HEK293 (cell line): ENCODE results near the gene ALDH1B1.

ENCODE experiments used
- CTCF ChIA-PET: fragments of 350-600 bp; formaldehyde crosslinking; extraction: SDS; loops from one replicate; lab custom pipeline; 2021; ENCODE audit warnings: antibody characterized with exemption; lab: Yijun Ruan, JAX
- POLR2A ChIA-PET: fragments of 300-600 bp; formaldehyde crosslinking; extraction: SDS; loops from one replicate; lab custom pipeline; 2020; ENCODE audit warnings: antibody characterized with exemption, inconsistent platforms; lab: Yijun Ruan, JAX
- H3K27ac ChIP-seq: fragments of 200-500 bp; sonication (Bioruptor generic); 2 replicates; pipeline ENCODE4 v1.5.1; 2014; ENCODE audit warnings: low read depth, low read length, control low read depth, inconsistent platforms; ENCODE audit errors: extremely low read depth
- H3K36me3 ChIP-seq, 2 experiments: fragments of 200-500 bp in 1 of 2; sonication (Bioruptor generic) in 1 of 2; 1 replicate in 1 of 2; 2 replicates in 1 of 2; pipeline ENCODE4 v1.5.1; 2014 to 2017; ENCODE audit warnings: inconsistent platforms in 2 of 2, low read length in 2 of 2; ENCODE audit not compliant: control insufficient read depth in 2 of 2, insufficient read depth in 1 of 2
- H3K4me1 ChIP-seq: fragments of 200-500 bp; sonication (Bioruptor generic); 2 replicates; pipeline ENCODE4 v1.5.1; 2014; ENCODE audit warnings: mild to moderate bottlenecking, low read length, inconsistent platforms; ENCODE audit not compliant: control insufficient read depth, insufficient read depth
- H3K4me3 ChIP-seq: 2 replicates; pipeline ENCODE4 v1.5.1; 2011; ENCODE audit warnings: low read depth, mild to moderate bottlenecking, control low read depth, low read length, moderate library complexity
- H3K9me3 ChIP-seq: fragments of 200-500 bp; sonication (Bioruptor generic); 2 replicates; pipeline ENCODE4 v1.5.1; 2014; ENCODE audit warnings: low read depth, low read length, inconsistent platforms; ENCODE audit not compliant: control insufficient read depth, insufficient read depth
- ELK4 ChIP-seq: IDR thresholded peaks from 2 replicates; pipeline ENCODE4 v1.6.1; 2011; ENCODE audit warnings: mild to moderate bottlenecking, low read depth, low read length, borderline replicate concordance
- GLIS2 ChIP-seq: fragments of 450-650 bp; formaldehyde crosslinking; IDR thresholded peaks from 2 replicates; pipeline ENCODE4 v1.5.1; 2016; ENCODE audit warnings: missing biosample characterization, missing genetic modification characterization
- KLF1 ChIP-seq: fragments of 450-650 bp; formaldehyde crosslinking; IDR thresholded peaks from 2 replicates; pipeline ENCODE4 v1.5.1; 2016; ENCODE audit warnings: missing biosample characterization, missing genetic modification characterization
- PRDM10 ChIP-seq: fragments of 450-650 bp; formaldehyde crosslinking; IDR thresholded peaks from 2 replicates; pipeline ENCODE4 v1.5.1; 2016; ENCODE audit warnings: missing biosample characterization, missing genetic modification characterization
- TRIM28 ChIP-seq: IDR thresholded peaks from 2 replicates; pipeline ENCODE4 v1.6.1; 2011; ENCODE audit warnings: low read length, control low read depth, borderline replicate concordance
- YY2 ChIP-seq: fragments of 450-650 bp; formaldehyde crosslinking; IDR thresholded peaks from 2 replicates; pipeline ENCODE4 v1.5.1; 2016; ENCODE audit warnings: missing biosample characterization, missing genetic modification characterization
- ZBTB26 ChIP-seq: fragments of 450-650 bp; formaldehyde crosslinking; optimal IDR thresholded peaks from 2 replicates; pipeline ENCODE3; 2016; ENCODE audit warnings: missing biosample characterization, mild to moderate bottlenecking, missing genetic modification characterization
- ZFP3 ChIP-seq: fragments of 450-650 bp; formaldehyde crosslinking; IDR thresholded peaks from 2 replicates; pipeline ENCODE4 v1.5.1; 2016; ENCODE audit warnings: low read depth, missing biosample characterization, missing genetic modification characterization
- ZNF148 ChIP-seq: fragments of 450-650 bp; formaldehyde crosslinking; IDR thresholded peaks from 2 replicates; pipeline ENCODE4 v1.5.0; 2017; ENCODE audit warnings: missing biosample characterization, missing genetic modification characterization, borderline replicate concordance
- ZNF169 ChIP-seq: fragments of 450-650 bp; formaldehyde crosslinking; IDR thresholded peaks from 2 replicates; pipeline ENCODE4 v1.5.1; 2016; ENCODE audit warnings: missing biosample characterization, missing genetic modification characterization
- ZNF175 ChIP-seq: fragments of 450-650 bp; formaldehyde crosslinking; IDR thresholded peaks from 2 replicates; pipeline ENCODE4 v1.5.1; 2016; ENCODE audit warnings: missing biosample characterization, missing genetic modification characterization
- ZNF26 ChIP-seq: fragments of 450-650 bp; formaldehyde crosslinking; IDR thresholded peaks from 2 replicates; pipeline ENCODE4 v1.5.1; 2016; ENCODE audit warnings: missing biosample characterization, missing genetic modification characterization
- ZNF391 ChIP-seq: fragments of 450-650 bp; formaldehyde crosslinking; IDR thresholded peaks from 2 replicates; pipeline ENCODE4 v1.5.1; 2016; ENCODE audit warnings: low read depth, missing biosample characterization, missing genetic modification characterization, borderline replicate concordance
- ZNF398 ChIP-seq: fragments of 450-650 bp; formaldehyde crosslinking; IDR thresholded peaks from 2 replicates; pipeline ENCODE4 v1.5.1; 2017; ENCODE audit warnings: missing biosample characterization, missing genetic modification characterization
- ZNF514 ChIP-seq: fragments of 450-650 bp; formaldehyde crosslinking; IDR thresholded peaks from 2 replicates; pipeline ENCODE4 v1.5.1; 2016; ENCODE audit warnings: missing biosample characterization, missing genetic modification characterization
- ZNF610 ChIP-seq: fragments of 450-650 bp; formaldehyde crosslinking; IDR thresholded peaks from 2 replicates; pipeline ENCODE4 v1.5.1; 2016; ENCODE audit warnings: missing biosample characterization, missing genetic modification characterization, borderline replicate concordance
- ZNF791 ChIP-seq: fragments of 450-650 bp; formaldehyde crosslinking; IDR thresholded peaks from 2 replicates; pipeline ENCODE4 v1.5.1; 2016; ENCODE audit warnings: missing biosample characterization, missing genetic modification characterization

ALDH1B1 gene

GRCh38 chr9:38347946-38348345 is 44.6 kb upstream of the ALDH1B1 start:
- no peaks in the 10 kb centered on the region for H3K4me1 ChIP-seq
- POLR2A ChIA-PET = no interaction called here
- H3K36me3 ChIP-seq = no peaks in the 10 kb centered on the region
- TF ChIP-seq ZBTB26 (tag by site-specific recombination) = no peak
- TF ChIP-seq GLIS2 (tag by site-specific recombination) = no peak
- TF ChIP-seq ZNF610 (tag by site-specific recombination) = no peak
- TF ChIP-seq TRIM28 = no peak
- H3K4me3 ChIP-seq = no peak overlapping the region
- no peaks in the 10 kb centered on the region for H3K9me3 ChIP-seq
- CTCF ChIA-PET = interaction anchor here (0.6 to 2.5 kb wide), 5 partner anchors 10 to 434 kb away, joined by 3 to 5 read pairs (median 4); no protein-coding TSS in a partner anchor
- H3K27ac ChIP-seq = no peak overlapping the region

- no peaks in the 10 kb centered on the region for H3K9me3 ChIP-seq
- TF ChIP-seq ZNF791 (tag by site-specific recombination) (no peak), PRDM10 (tag by site-specific recombination) (no peak), ZNF148 (no peak), ZNF169 (tag by site-specific recombination) (no peak), YY2 (tag by site-specific recombination) (no peak), ZFP3 (tag by site-specific recombination) (no peak), ZNF514 (tag by site-specific recombination) (no peak), ZNF175 (tag by site-specific recombination) (no peak)
- TF ChIP-seq, all 188 proteins: peak for 0
- ChIA-PET POLR2A (no interaction called here), CTCF (no interaction called here)
- Histone ChIP-seq H3K4me1 (no peaks in the 10 kb centered on the region), H3K4me3 (no peak overlapping the region), H3K36me3 (no peaks in the 10 kb centered on the region), H3K27ac (no peak overlapping the region)
These were observed 42.0 kb upstream of the ALDH1B1 start for GRCh38 chr9:38350529-38350928.

- no peaks in the 10 kb centered on the region for H3K4me1 ChIP-seq
- H3K4me3 ChIP-seq = no peak overlapping the region
- POLR2A ChIA-PET = no interaction called here
- CTCF ChIA-PET = no interaction called here
- no peaks in the 10 kb centered on the region for H3K9me3 ChIP-seq
- H3K27ac ChIP-seq = no peak overlapping the region
- no peaks in the 10 kb centered on the region for H3K36me3 ChIP-seq
- TF ChIP-seq ELK4 (no peak), ZNF391 (tag by site-specific recombination) (no peak), KLF1 (tag by site-specific recombination) (no peak), ZNF26 (tag by site-specific recombination) (no peak), ZNF398 (tag by site-specific recombination) (no peak)
These were observed 39.8 kb upstream of the ALDH1B1 start for GRCh38 chr9:38352530-38353328.
